Gastrocnemius medialis (tissue), 4 donors: ENCODE data around the gene IARS2. TPM values are rescaled to one million over a fixed set of nuclear protein-coding genes. Genes with fewer than 3 reads are reported as not detected.

Experiments
- ATAC-seq, 2 donors: fragments of 150-250 bp; one replicate each; pipeline ENCODE4 v1.9.1; 2016
- DNase-seq, 2 donors: peaks; one replicate each; pipeline ENCODE4 v3.0.0-alpha.2; 2019
- H3K27ac ChIP-seq, 4 donors: fragments of 200-600 bp; sonication (generic); 1 replicate in 1 of 4; 2 replicates in 3 of 4; pipeline ENCODE4 v1.5.1; 2016 to 2018; ENCODE audit warnings: mild to moderate bottlenecking in 2 of 4, moderate library complexity in 1 of 4
- H3K27me3 ChIP-seq, 3 donors: fragments of 200-600 bp; sonication (generic) in 2 of 3; 1 replicate in 1 of 3; 2 replicates in 2 of 3; pipeline versions ENCODE4 v1.5.1 to v1.6.0; 2016 to 2019; ENCODE audit warnings: mild to moderate bottlenecking in 1 of 3, moderate library complexity in 1 of 3
- H3K36me3 ChIP-seq, 2 donors: fragments of 200-600 bp; sonication (generic) in 1 of 2; one replicate each; pipeline ENCODE4 v1.5.1; 2017 to 2018
- H3K4me1 ChIP-seq, 2 donors: fragments of 200-600 bp; sonication (generic) in 1 of 2; one replicate each; pipeline ENCODE4 v1.5.1; 2016 to 2017; ENCODE audit warnings: mild to moderate bottlenecking in 2 of 2
- H3K4me3 ChIP-seq, 4 donors: fragments of 200-600 bp; sonication (generic) in 3 of 4; 1 replicate in 1 of 4; 2 replicates in 3 of 4; pipeline ENCODE4 v1.5.1; 2016 to 2019; ENCODE audit warnings: mild to moderate bottlenecking in 2 of 4
- H3K9me3 ChIP-seq, 3 donors: fragments of 200-600 bp; sonication (generic) in 2 of 3; 1 replicate in 1 of 3; 2 replicates in 2 of 3; pipeline ENCODE4 v1.5.1; 2016 to 2019
- POLR2A ChIP-seq, 2 donors: fragments of 450-650 bp; IDR thresholded peaks; one replicate each; pipeline ENCODE4 v1.6.1; 2017; ENCODE audit warnings: antibody characterized with exemption in 2 of 2, mild to moderate bottlenecking in 2 of 2, moderate library complexity in 2 of 2
- in situ Hi-C, 4 donors: fragments of 200-750 bp; cut with MboI; loops; one replicate each; pipeline versions ENCODE4 v1.15.0 to v1.8.0; 2017; ENCODE audit warnings: low sequenced_read_pairs in 4 of 4
- intact Hi-C: fragments of 100-400 bp; cut with DNase I; formaldehyde crosslinking; loops from one replicate; pipeline ENCODE4 v1.15.1; 2023; ENCODE audit warnings: low total_unique reads
- total RNA-seq, 4 donors: library from RNA; depleted of rRNA; stranded (reverse); fragments of >200 nt; gene quantifications; one replicate each; pipeline versions ENCODE4 v1.1.0 to v1.2.3, GENCODE V29; 2016
- TF ChIP-seq, protein P1 (sequence below), 5 experiments: fragments of 450-650 bp in 3 of 5; fragments of 200-600 bp in 2 of 5; sonication (generic) in 2 of 5; IDR thresholded peaks in 4 of 5; conservative IDR thresholded peaks in 1 of 5; 1 replicate in 4 of 5; 2 replicates in 1 of 5; pipeline ENCODE4 v1.5.1; 2016 to 2019; ENCODE audit warnings: antibody characterized with exemption in 5 of 5, mild to moderate bottlenecking in 3 of 5, moderate library complexity in 3 of 5

The IARS2 gene
- total RNA-seq, 4 donors from 2014 or later, result 64.7 to 83.6 (median 74.6) TPM

DNA sequence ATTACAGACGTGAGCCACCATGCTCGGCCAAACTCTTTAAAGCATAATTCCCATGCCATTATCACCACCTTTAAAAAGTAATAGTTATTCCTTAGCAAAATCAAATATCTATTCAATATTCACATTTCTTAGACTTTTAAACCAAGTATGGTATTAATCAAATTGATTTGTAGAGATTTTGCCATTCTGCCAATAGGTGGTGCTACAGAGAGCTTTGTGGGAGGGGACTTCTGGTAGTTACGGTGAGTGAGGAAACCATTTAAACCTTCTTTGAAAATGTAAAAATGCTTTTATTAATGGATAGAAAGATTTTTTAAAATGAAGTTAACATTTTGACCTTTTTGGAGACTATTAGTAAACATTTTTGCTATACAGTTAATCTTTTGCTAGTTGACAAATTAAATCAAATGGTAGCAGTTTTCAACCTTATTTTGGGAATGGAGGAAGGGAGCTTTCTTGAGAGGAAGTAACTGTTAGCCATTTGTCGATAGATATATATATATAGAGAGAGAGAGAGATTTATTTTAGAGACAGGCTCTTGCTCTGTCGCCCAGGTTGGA, 19.3 kb downstream of the IARS2 start:
- in situ Hi-C loops (no loop called here), intact Hi-C loops (no loop called here)
- no peak for DNase-seq
- Histone ChIP-seq H3K27me3 (no peaks in the 10 kb centered on the region), H3K36me3 (peaks cover 0 to 85% of the 10 kb centered on the region in 2 donors), H3K4me3 (no peak overlapping the region), H3K4me1 (no peaks in the 10 kb centered on the region), H3K9me3 (no peaks in the 10 kb centered on the region), H3K27ac (no peak overlapping the region)
- no peak for ATAC-seq
- TF ChIP-seq POLR2A (IDR thresholded peaks at IDR 0.05), result no peak
- TF ChIP-seq, protein P1, sequence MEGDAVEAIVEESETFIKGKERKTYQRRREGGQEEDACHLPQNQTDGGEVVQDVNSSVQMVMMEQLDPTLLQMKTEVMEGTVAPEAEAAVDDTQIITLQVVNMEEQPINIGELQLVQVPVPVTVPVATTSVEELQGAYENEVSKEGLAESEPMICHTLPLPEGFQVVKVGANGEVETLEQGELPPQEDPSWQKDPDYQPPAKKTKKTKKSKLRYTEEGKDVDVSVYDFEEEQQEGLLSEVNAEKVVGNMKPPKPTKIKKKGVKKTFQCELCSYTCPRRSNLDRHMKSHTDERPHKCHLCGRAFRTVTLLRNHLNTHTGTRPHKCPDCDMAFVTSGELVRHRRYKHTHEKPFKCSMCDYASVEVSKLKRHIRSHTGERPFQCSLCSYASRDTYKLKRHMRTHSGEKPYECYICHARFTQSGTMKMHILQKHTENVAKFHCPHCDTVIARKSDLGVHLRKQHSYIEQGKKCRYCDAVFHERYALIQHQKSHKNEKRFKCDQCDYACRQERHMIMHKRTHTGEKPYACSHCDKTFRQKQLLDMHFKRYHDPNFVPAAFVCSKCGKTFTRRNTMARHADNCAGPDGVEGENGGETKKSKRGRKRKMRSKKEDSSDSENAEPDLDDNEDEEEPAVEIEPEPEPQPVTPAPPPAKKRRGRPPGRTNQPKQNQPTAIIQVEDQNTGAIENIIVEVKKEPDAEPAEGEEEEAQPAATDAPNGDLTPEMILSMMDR (IDR thresholded peaks at IDR 0.05 in 4 of 5, conservative IDR thresholded peaks at IDR 0.05 in 1 of 5), result peak in 1 of 5 experiments; percentile 41

DNA sequence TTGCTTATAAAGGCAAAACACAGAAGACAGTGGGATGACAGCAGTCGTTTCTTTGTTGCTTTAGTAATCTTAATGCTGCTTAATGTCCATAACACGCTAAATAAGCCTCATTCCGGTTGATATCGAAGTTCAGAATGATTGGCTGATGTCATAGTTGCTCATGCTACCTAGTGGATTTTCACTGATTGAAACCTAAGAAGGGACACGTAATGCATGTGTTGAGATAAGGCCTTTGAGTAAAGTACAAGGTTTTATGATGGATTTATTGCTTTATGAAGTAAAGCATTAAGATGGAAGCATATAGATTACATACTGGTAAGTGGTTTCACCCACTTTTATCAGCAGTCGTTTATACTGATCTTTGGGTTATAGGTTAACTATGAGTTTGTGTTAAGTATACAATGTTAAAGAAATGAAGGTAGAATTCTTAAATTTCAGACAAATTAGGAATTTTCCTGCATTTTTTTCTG, 25.1 kb downstream of the IARS2 start:
- Histone ChIP-seq H3K36me3 (peaks cover 0 to 33% of the 10 kb centered on the region in 2 donors), H3K9me3 (no peaks in the 10 kb centered on the region), H3K27ac (no peak overlapping the region), H3K4me1 (no peaks in the 10 kb centered on the region), H3K4me3 (no peak overlapping the region), H3K27me3 (no peaks in the 10 kb centered on the region)
- intact Hi-C loops (no loop called here), in situ Hi-C loops (no loop called here)
- no peak for ATAC-seq
- TF ChIP-seq, protein P1 (IDR thresholded peaks at IDR 0.05 in 4 of 5, conservative IDR thresholded peaks at IDR 0.05 in 1 of 5), result no peak
- TF ChIP-seq POLR2A (IDR thresholded peaks at IDR 0.05), result no peak
- DNase-seq, result no peak

DNA sequence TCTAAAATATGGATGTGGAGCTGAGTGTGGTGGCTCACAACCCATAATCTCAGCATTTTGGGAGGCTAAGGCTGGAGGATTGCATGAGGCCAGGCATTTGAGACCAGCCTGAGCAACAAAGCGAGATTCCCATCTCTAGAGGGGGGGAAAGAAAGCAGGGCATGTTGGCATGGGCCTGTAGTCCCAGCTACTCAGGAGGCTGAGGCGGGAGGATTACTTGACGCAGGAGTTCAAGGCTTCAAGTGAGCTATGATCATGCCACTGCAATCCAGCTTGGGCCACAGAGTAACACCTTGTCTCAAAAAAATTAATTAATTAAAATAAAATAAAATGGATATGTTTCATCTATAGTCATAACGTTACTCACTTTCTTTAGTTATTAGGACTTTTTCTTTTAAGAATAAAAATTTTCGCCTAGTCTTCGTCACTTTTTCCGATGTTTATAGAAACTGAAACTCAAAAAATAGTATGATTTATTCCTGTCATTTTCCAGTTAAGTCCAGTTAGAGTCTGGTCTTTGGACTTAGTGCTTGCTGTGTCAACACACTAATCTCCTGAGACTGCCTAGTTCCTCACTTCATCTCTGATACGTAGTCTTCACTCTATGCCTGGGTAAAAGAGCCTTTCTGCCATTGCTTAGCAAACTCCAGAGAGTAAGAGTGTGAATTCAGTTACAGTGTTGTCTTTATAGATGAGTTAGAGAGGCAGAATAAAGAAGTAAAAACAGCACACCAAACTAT, 28.0 kb downstream of the IARS2 start:
- no peak for DNase-seq
- no peak overlapping the region for H3K4me3 ChIP-seq
- in situ Hi-C loops (no loop called here), intact Hi-C loops (no loop called here)
- ATAC-seq, result no peak
- no peaks in the 10 kb centered on the region for H3K27me3 ChIP-seq
- no peak for TF ChIP-seq POLR2A (IDR thresholded peaks at IDR 0.05)
- TF ChIP-seq, protein P1 (IDR thresholded peaks at IDR 0.05 in 4 of 5, conservative IDR thresholded peaks at IDR 0.05 in 1 of 5), result no peak
- H3K36me3 ChIP-seq, result peaks cover 0 to 9% of the 10 kb centered on the region in 2 donors
- no peaks in the 10 kb centered on the region for H3K9me3 ChIP-seq
- no peaks in the 10 kb centered on the region for H3K4me1 ChIP-seq
- no peak overlapping the region for H3K27ac ChIP-seq

DNA sequence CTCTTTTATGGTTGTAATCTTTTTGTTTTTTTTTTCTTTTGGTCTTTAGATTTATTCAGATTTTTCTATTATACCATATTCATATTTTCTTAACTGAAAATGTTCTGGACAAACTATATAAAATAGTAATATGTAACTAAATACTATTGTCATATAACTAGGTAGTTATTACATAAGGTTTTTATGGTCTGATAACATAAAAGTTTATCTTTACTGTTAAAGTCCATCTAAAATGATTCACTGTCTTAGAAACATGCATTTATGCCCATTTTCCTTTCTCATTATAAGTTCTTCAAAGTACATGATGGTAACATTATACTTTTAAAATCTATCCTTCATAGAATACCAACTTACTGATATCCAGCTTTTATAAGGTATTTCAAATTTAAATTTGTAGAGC, 29.1 kb downstream of the IARS2 start:
- ATAC-seq, result no peak
- no peak for DNase-seq
- Histone ChIP-seq H3K9me3 (no peaks in the 10 kb centered on the region), H3K36me3 (peaks cover 0 to 14% of the 10 kb centered on the region in 2 donors), H3K4me3 (no peak overlapping the region), H3K27ac (no peak overlapping the region), H3K27me3 (no peaks in the 10 kb centered on the region), H3K4me1 (no peaks in the 10 kb centered on the region)
- in situ Hi-C loops (no loop called here), intact Hi-C loops (no loop called here)
- TF ChIP-seq POLR2A (IDR thresholded peaks at IDR 0.05), result no peak
- TF ChIP-seq, protein P1 (IDR thresholded peaks at IDR 0.05 in 4 of 5, conservative IDR thresholded peaks at IDR 0.05 in 1 of 5), result no peak
